SIG-M5 treated with dmso at 0.1 percent for 504 hours (cell line): ENCODE measurements around the gene LY9.
"Not testable (repeated sequence)": the region's sequence is repeated elsewhere in the genome, so short reads cannot be mapped to it uniquely, and the experiment has no call there.

Source experiments
- DNase-seq: peaks from one replicate; lab custom pipeline; 2025; ENCODE audit not compliant: unreplicated experiment; lab: John Stamatoyannopoulos, UW

LY9 gene

DNA sequence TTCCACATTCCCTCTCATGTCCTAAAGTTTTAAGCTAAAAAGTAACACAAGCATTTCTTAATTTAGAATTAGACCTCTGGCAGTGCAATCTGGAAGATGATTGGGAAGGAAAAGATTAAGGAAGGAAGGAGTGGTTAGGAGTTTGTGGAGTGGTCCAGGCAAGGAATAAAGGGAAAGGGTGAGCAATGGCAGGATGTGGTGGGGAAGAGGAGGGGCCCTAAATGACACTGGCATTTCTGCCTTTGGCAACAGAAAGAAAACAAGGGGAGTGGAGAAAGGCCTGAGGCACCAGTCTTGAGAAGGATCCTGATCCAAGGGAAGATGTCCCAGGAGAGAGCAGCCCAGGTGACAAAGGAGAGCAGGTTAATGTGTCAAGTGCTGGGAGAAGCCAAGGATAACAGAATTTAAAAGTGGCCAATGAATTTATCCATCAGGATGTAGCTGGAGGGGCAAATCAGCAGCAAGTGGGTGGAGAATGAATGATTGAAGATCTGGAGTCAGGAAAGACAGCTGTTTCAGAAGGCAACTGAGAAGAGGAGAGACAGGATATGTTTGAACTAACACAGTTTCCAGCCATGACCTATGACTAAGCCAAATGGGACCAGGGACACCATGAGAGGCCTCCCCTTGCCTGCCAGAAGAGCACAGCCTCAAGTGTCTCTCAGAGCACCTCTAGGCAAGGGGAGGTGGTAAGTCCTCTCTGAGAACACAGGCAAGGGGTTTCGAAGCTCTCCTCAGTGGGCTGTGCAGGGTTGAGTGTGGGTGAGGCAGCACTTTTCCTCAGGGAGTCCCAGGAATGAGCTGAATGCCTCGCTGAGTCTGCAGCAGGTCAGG lies 20.9 kb upstream of the LY9 start:
- DNase-seq: no peak

- DNase-seq: no peak
These were observed 19.8 kb upstream of the LY9 start for GRCh38 chr1:160776178-160776577.

- DNase-seq: peak; percentile 60
These were observed 18.4 kb upstream of the LY9 start for GRCh38 chr1:160777486-160778089.

- no peak for DNase-seq
These were observed 17.0 kb upstream of the LY9 start for GRCh38 chr1:160778976-160779375.

- no peak for DNase-seq
These were observed 16.2 kb upstream of the LY9 start for GRCh38 chr1:160779626-160780397.

DNA sequence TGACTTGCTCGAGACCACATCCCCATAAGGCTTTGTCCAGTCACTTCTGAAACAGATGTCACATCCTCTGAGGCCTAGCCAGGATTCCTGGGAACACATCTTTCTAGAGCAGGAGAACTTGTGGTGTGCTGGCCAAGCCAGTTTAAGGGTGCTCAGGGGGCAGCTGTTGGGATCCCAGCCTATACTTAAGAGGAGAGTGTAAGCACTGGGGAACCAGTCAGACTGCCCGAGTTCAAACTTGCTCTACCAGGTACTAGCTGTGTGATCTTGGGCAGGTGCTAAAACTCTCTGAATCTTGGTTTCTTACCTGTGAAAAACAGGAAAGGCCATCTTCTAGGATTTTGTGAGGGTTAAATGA lies 15.6 kb upstream of the LY9 start:
- no peak for DNase-seq

DNA sequence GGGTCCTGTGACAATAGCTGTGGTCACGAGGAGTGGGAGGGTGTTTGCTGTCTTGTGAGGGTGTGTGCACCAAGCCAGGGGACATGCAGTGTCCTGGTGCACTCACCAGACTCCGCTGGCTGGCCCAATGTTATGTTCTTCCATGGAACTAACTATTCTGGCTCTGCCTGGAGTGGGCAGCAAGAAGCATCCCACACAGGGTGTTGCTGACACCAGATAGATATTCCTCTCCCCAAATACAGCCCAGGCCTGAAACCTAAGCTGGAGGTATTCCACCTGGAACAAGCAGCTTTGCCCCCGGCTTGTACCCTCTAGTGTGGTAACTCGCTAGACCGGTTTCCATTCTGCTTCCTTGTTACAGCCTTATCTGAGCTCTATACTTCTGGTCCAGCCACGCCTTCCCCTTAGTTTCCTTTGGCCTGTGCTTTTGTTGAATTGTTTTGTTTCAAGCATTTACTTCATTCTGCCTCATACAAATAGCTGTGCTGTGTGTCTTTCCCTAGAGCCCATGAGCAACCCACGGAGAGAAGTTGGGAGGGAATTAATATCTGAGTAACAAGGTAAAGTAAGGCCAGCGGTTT lies 14.7 kb upstream of the LY9 start:
- DNase-seq: no peak

GRCh38 chr1:160781914-160782689 lies 13.9 kb upstream of the LY9 start:
- peak; percentile 79 for DNase-seq

DNA sequence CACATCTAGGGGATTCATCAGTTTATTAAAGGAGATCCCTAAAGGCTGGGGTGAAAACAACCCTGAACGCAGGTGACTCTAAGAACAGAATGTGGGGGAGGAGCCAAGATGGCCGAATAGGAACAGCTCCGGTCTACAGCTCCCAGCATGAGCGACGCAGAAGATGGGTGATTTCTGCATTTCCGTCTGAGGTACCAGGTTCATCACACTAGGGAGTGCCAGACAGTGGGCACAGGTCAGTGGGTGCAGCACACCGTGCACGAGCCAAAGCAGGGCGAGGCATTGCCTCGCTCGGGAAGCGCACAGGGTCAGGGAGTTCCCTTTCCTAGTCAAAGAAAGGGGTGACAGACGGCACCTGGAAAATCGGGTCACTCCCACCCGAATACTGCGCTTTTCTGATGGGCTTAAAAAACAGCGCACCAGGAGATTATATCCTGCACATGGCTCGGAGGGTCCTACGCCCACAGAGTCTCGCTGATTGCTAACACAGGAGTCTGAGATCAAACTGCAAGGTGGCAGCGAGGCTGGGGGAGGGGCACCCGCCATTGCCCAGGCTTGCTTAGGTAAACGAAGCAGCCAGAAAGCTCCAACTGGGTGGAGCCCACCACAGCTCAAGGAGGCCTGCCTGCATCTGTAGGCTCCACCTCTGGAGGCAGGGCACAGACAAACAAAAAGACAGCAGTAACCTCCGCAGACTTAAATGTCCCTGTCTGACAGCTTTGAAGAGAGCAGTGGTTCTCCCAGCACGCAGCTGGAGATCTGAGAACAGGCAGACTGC lies 12.8 kb upstream of the LY9 start:
- DNase-seq: not testable (repeated sequence)

DNA sequence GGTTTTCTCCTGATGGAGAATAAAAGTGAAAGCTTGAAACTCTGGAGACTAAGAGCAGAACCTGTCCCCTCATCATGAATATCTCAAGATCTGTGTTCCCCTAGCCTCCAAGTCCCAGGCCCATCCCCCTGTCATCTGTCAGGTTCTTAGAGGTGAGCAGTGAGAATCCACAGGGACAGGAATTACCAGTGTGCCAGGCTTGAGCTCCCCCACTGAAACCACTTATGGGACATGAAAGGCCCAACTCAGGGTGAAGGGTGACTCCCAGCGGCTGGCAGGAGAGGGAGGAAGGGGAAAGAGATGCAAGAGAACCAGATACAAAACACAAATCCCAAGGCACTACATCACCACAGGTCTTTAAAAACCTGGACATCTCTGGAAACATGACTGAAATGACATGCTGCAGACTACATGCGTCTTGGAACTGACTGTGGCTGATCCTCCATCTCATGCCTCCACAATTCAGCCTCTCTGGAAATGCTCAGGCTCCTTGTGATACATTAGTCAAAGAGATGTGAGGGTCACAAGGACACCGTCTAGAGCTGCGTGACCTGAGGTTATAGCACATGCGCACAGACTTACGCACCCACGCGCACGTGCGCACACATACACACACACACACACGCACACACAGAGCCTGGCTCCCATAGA lies 6.8 kb upstream of the LY9 start:
- DNase-seq: no peak

- no peak for DNase-seq
These were observed 6.0 kb upstream of the LY9 start for GRCh38 chr1:160789702-160790611.

DNA sequence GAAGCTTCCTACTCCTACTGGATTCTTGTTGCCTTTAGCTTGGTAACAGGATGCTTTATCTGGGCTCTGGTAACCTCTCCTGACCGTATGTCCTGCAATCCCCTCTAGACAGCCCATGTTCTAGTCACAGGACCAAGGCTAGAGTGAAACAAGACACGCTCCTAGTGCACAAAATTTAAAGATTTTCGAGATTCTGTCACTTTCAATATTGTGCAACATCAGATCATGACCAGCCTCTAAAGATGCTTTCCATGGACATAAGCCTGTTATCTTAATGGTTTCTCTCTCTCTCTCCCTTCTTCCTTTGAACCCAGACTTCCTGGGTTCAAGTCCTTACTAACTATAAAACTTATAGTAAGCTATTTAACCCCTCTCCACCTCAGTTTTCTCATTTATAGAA lies 1.6 kb upstream of the LY9 start:
- DNase-seq: no peak

- DNase-seq: no peak
These were observed 1.3 kb downstream of the LY9 start for GRCh38 chr1:160797271-160797709.

GRCh38 chr1:160797861-160798273 lies 1.9 kb downstream of the LY9 start:
- peak; percentile 39 for DNase-seq

DNA sequence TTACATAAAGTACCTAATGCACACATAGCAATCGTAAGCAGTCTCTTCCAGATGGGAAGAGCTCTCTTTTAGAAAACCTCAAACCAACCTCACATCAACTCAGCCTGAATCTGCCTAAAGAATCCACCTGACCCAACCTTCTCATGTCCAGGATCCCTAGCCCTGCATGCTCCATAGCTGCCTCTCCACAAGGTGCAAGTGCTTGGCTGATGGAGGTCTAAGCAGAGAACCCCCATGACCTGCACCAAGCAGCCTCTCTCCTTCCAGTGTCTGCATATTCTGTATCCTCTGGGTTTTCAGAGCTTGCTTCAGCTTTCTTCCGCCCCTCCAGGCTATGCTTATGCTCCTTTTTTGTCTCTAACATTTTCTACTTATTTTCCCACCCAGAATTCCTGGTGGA lies 2.5 kb downstream of the LY9 start:
- DNase-seq: no peak

DNA sequence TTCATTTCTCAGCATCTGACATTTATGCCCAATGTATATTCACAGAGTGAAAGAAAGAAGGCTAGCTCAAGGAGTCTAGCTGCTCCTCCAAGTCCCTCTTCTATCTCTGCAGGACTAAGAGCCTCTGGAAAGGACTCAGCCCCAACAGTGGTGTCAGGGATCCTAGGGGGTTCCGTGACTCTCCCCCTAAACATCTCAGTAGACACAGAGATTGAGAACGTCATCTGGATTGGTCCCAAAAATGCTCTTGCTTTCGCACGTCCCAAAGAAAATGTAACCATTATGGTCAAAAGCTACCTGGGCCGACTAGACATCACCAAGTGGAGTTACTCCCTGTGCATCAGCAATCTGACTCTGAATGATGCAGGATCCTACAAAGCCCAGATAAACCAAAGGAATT lies 3.7 kb downstream of the LY9 start:
- DNase-seq: no peak

DNA sequence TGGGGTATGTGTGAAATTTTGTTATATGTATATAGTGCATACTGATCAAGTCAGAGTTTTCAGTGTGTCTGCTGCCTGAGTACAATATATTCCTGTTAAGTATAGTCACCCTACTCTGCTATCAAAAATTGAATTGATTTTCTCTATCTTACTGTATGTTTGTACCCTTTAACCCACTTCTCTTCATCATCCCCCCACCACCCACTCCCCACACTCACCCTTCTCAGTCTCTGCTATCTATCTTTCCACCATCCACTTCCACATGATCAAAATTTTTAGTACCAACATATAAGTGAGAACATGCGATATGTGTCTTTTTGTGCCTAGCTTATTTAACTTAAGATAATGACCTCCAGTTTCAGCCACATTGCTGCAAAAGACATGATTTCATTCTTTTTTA lies 4.2 kb downstream of the LY9 start:
- DNase-seq: no peak

GRCh38 chr1:160800645-160801408 lies 4.9 kb downstream of the LY9 start:
- no peak for DNase-seq
